NCI-H510A (cell line): ENCODE data around the gene SERTAD4.
"Not testable (repeated sequence)": the region's sequence is repeated elsewhere in the genome, so short reads cannot be mapped to it uniquely, and the experiment has no call there.

Experiments
- DNase-seq: peaks from one replicate; lab custom pipeline; 2025; lab: John Stamatoyannopoulos, UW

SERTAD4 gene

DNA sequence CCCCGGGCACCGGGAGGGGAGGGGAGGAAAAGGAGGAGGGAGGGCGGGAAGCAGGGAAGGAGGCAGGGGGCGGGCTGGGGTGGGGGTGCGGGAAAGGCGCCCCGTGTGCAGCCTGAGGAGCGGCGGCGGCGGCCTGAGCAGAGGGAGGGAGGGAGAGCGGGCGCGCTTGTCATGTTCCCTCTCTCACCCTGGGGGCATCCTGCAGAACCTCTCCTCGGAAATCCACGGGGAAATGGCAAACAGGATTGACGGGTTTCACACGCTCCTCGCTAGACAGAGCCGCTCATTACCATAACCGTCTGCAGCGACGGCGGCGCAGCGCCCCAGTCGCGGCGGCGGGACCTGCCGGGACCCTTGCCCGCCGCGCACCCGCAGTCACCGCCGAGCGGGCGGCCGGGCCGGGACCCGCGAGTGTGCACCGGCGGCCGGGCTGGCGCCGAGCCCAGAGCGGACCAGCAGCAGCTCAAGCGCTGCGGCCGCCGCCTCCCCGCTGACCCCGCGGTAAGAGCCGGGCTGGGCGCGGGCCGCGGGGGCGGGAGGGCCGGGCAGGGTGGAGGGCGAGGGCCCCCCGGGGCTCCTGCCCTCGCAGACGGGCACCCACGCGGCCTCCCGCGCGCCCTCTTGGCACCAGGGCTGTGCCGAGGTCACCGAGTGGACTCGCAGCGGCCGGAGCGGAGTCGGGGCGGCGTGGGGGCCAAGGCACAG is at the start of gene SERTAD4:
Gene SERTAD4 (plus strand): TSS at position 286 of the 705 bp plus-strand sequence. CDS start 5,165 bp downstream, outside the sequence.
- peak; percentile 41 for DNase-seq

DNA sequence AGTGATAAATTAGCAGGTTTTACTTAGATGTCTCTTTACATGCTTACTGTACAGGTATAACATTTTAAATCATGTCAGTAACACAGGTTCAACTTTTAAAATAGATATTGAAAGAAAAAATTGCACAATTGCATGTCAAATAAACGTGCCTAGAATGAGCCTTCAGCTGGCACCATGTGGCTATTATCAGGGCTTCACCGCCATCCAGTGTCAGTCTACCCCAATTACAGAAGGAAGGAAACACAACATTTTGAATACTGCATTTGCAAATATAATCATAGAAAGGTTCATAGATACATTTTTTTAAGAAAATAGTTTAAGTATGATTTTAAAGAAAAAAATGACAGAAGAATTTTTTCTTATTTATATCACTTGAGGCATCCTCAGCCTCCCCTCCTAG is 47.5 kb upstream of the SERTAD4 start:
- DNase-seq = no peak

DNA sequence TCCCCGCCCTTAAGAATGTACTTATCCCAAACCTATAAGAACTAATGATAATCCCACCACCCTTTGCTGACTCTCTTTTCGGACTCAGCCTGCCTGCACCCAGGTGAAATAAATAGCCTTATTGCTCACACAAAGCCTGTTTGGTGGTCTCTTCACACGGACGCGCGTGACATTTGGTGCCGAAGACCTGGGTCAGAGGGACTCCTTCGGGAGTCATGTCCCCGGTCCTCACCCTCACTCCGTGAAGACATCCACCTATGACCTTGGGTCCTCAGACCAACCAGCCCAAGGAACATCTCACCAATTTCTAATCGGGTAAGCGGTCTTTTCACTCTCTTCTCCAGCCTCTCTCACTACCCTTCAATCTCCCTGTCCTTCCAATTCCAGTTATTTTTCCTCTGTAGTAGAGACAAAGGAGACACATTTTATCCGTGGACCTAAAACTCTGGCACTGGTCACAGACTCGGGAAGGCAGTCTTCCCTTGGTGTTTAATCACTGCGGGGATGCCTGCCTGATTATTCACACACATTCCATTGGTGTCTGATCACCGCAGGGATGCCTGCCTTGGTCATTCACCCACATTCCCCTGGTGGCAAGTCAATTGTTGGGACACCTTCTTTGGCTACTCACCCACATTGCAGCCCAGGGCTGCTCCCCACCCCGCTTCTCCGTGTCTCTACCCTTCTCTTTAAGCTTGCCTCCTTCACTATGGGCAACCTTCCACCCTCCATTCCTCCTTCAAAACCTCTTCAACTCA is 44.6 kb upstream of the SERTAD4 start:
- DNase-seq = not testable (repeated sequence)

GRCh38 chr1:210189426-210189825 is 43.2 kb upstream of the SERTAD4 start:
- DNase-seq = no peak

GRCh38 chr1:210195635-210196160 is 36.9 kb upstream of the SERTAD4 start:
- no peak for DNase-seq

GRCh38 chr1:210196266-210196665 is 36.3 kb upstream of the SERTAD4 start:
- DNase-seq = not testable (repeated sequence)

- no peak for DNase-seq
These were observed 33.8 kb upstream of the SERTAD4 start for GRCh38 chr1:210198840-210199239.

- no peak for DNase-seq
These were observed 32.4 kb upstream of the SERTAD4 start for GRCh38 chr1:210200124-210200736.

DNA sequence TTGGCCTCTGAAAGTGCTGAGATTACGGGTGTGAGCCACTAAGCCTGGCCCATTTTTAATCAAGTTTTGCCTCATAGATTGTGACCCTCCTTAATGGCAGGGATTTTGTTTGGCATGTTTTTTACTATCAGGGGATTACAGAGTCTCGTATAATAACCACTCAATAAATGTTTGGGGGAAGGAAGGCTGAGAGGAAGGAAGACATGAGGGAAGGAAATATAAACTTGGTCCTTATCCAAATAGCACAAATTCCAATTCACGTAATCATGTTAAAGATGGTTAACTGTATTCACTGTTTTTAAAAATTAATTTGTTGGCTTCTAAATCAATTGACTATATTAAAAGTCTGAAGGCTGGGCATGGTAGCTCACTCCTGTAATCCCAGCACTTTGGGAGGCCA is 30.9 kb upstream of the SERTAD4 start:
- no peak for DNase-seq

DNA sequence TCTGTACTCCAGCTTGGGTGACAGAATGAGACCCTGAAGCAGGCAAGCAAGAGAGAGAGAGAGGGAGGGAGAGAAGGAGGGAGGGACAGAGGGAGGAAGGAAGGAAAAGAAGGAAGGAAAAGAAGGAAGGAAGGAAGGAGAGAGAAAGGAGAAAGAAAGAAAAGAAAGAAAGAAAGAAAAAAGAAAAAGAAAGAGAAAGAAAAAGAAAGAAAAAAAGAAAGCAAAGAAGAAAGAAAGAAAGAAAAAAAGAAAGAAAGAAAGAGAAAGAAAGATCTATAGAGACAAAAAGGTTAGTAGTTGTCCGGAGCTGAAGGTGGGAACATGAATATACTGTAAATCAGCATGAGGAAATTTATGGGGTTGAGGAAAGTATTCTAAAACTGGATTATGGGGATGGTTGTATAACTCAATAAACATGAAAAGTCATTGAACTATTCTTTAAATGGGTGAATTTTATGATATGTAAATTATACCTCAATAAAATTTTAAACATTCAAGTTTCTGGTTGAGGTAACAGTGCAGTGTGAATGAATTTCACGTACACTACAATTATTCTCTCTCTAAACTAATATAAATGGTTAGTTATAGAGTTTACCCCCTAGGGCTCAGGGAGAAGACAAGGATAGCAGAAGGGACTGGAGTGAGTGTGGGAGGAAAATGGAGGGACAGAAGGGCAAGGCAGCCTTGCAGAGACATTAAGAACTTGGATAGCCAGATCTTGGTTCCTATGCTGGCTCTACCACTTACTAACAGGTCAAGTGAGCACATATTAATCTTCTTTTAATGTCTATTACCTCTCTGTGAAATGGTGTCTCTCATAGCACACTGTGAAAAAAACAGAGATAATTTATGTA is 24.8 kb upstream of the SERTAD4 start:
- DNase-seq = no peak

DNA sequence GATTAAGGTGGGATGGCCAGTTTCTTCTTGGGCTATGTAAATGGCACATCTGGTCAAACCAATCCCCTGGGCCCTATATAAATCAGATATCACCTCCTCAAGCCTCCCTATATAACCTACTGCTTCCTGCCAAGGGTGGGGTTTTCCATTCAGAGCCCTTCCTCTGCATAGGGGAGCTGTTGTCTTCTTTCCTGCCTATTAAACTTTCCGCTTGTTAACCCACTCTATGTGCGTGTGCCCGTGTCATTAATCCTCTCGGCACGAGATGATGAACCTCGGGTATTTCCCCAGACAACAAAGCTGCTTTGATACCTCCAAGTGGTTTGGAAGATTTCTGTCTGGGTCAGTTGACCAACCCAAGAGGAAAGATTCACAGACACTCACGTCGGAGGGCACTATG is 19.3 kb upstream of the SERTAD4 start:
- no peak for DNase-seq

- peak; percentile 17 for DNase-seq
These were observed 17.8 kb upstream of the SERTAD4 start for GRCh38 chr1:210214573-210215409.

DNA sequence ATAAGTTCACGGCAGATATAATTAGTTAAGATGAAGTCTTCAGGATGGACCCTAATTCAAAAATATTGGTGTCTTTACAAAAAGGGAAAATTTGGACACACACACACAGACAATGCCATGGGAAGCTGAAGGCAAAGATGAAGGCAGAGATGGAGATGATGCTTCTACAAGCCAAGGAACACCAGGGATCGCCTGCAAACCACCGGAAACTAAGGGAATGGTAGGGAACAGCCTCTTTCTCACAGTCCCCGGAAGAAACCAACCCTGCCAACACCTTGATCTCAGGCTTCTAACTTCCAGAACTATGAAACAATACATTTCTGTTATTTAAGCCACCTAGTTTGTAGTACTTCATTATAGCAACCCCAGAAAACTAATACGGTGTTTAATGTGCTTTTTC is 15.1 kb upstream of the SERTAD4 start:
- DNase-seq = no peak

- DNase-seq = no peak
These were observed 14.5 kb upstream of the SERTAD4 start for GRCh38 chr1:210218047-210218446.

DNA sequence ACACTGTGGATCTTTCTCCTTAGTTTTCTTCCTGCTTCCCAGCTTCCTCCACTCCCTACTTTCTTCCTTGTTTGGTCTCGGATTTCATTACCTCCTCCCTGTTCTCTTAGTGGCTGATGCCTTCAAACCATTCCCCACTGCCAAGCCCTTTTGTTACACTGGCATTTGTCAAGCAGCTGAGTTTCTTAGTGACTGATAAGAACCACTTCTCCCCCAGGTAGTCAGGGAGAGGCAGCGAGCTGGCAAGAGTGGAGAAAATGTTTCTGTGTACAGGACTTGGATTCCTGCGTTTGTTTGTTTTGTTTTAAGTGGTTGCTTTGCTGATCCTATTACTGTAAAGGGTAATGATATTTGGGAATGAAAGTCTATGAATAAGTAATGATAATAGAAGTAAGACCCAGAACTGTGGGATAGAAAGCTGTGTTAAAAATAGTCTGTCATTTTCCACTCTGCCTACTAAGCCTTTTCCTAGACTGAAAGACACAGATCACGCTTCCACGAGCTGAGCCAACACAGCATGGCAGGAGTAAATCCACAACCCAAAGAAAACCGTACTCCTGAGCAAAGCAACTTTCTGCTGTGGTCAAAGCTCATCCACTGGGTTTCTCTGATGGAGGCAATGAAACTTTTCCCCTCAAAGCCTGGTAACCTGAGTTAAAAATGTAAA is 10.1 kb upstream of the SERTAD4 start:
- DNase-seq = peak; percentile 12

- DNase-seq = no peak
These were observed 9.2 kb upstream of the SERTAD4 start for GRCh38 chr1:210223226-210223904.

- no peak for DNase-seq
These were observed 4.4 kb upstream of the SERTAD4 start for GRCh38 chr1:210228158-210228557.

GRCh38 chr1:210230149-210230695 is 2.4 kb upstream of the SERTAD4 start:
- DNase-seq = no peak

DNA sequence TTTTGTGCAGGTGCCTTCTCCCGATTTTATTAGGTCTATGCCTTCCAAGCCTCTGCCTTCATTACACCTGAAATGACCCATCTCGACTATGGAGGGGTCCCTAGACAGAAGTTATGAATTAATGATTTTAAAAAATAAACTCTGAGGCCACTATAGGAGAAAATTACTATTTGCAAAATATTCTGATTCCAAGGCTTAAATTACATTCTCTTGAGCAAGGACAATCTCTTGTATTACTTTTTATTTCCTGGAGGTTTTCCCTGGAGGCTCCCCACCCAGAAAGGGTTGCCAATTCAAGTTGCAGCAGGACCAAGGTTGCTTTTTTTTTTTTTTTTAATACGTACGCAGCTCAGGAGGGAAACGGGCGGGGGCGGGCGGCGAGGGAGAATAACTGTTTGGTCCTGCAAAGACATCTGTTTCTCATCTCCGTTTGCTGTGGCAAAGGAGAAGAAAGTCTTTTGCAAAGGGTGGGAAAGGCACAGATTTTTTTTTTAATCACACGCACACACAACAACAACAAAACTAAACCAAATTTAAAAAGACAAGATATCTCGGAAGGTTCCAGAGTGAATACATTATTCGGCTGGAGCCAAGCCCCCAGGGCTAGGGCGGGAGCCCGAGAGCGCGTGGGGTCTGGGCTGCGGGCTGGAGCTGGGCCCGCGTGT is 618 bp upstream of the SERTAD4 start:
- DNase-seq = no peak
